MCF 10A (cell line): ENCODE measurements around the gene TLE3. TPM values are rescaled to one million over a fixed set of nuclear protein-coding genes. Genes with fewer than 3 reads are reported as not detected.
A peak's percentile ranks its signal among the peaks of the same experiment; 100 is the strongest.

ENCODE experiments used
- Bru-seq: library from RNA; stranded (reverse); fragments of 400-500 nt; gene quantifications from one replicate; lab custom pipeline; 2021; lab: Mats Ljungman, UMichigan
- BruChase-seq, 2 experiments: library from RNA; stranded (reverse); fragments of 400-500 nt; gene quantifications; one replicate each; lab custom pipeline; 2021; lab: Mats Ljungman, UMichigan
- BruUV-seq: library from RNA; stranded (reverse); fragments of 400-500 nt; replicated peaks from 2 replicates; lab custom pipeline; 2021; lab: Mats Ljungman, UMichigan
- CTCF ChIA-PET: fragments of 300-600 bp; sonication (Branson Sonifier 250); formaldehyde crosslinking; extraction: SDS; loops from one replicate; lab custom pipeline; 2021; ENCODE audit warnings: antibody characterized with exemption, inconsistent platforms; lab: Yijun Ruan, JAX
- POLR2A ChIA-PET: fragments of 300-600, 350-650 bp; sonication (Branson Sonifier 250); formaldehyde crosslinking; extraction: SDS; loops from one replicate; lab custom pipeline; 2020; ENCODE audit warnings: antibody characterized with exemption, inconsistent platforms; lab: Yijun Ruan, JAX
- DNase-seq: peaks from one replicate; pipeline ENCODE4 v3.0.0-alpha.2; 2018; ENCODE audit not compliant: unreplicated experiment
- H3K27ac Mint-ChIP-seq: one replicate; pipeline ENCODE4 v1.8.0; 2022; ENCODE audit warnings: mild to moderate bottlenecking, low read depth, mixed read lengths; ENCODE audit not compliant: unreplicated experiment
- H3K27me3 Mint-ChIP-seq: one replicate; pipeline ENCODE4 v1.8.0; 2022; ENCODE audit warnings: mixed read lengths; ENCODE audit not compliant: insufficient read depth, unreplicated experiment
- H3K36me3 Mint-ChIP-seq: one replicate; pipeline ENCODE4 v1.8.0; 2022; ENCODE audit warnings: mild to moderate bottlenecking, moderate library complexity, mixed read lengths; ENCODE audit not compliant: insufficient read depth, unreplicated experiment
- H3K4me1 Mint-ChIP-seq: one replicate; pipeline ENCODE4 v1.8.0; 2022; ENCODE audit warnings: mixed read lengths; ENCODE audit not compliant: insufficient read depth, unreplicated experiment
- H3K4me3 Mint-ChIP-seq: one replicate; pipeline ENCODE4 v1.8.0; 2022; ENCODE audit warnings: mild to moderate bottlenecking, moderate library complexity, mixed read lengths; ENCODE audit not compliant: unreplicated experiment
- H3K9me3 Mint-ChIP-seq: one replicate; pipeline ENCODE4 v1.8.0; 2022; ENCODE audit warnings: mixed read lengths; ENCODE audit not compliant: unreplicated experiment
- intact Hi-C: fragments of 100-400 bp; cut with micrococcal nuclease; formaldehyde crosslinking; loops from 2 replicates; pipeline ENCODE4 v1.14.1; 2022
- long read RNA-seq: library from polyadenylated mRNA; stranded (forward); transcript quantifications from one replicate; pipeline ENCODE4 v2.0.0, GENCODE V29; 2022
- total RNA-seq: library from RNA; stranded (reverse); gene quantifications from 2 replicates; pipeline ENCODE4 v1.2.3, GENCODE V29; 2022
- TF ChIP-seq, protein P1 (sequence below): fragments of 200-600 bp; IDR thresholded peaks from one replicate; pipeline ENCODE4 v1.8.0; 2022; ENCODE audit warnings: antibody characterized with exemption, mild to moderate bottlenecking; ENCODE audit not compliant: unreplicated experiment

The TLE3 gene
- total RNA-seq (21.6 and 23.2 TPM in 2 replicates), Bru-seq, nascent RNA (percentile 69 among the genes with signal in this experiment), BruChase-seq, experiment 1, labeled RNA remaining after a 6-hour chase (percentile 66 among the genes with signal in this experiment), BruChase-seq, experiment 2, labeled RNA remaining after a 2-hour chase (percentile 59 among the genes with signal in this experiment)
- long read RNA-seq, partial matches to known transcripts = 10 of 22 reads
- long read RNA-seq, other reads (novel, unspliced or antisense) = 11 of 22 reads

DNA sequence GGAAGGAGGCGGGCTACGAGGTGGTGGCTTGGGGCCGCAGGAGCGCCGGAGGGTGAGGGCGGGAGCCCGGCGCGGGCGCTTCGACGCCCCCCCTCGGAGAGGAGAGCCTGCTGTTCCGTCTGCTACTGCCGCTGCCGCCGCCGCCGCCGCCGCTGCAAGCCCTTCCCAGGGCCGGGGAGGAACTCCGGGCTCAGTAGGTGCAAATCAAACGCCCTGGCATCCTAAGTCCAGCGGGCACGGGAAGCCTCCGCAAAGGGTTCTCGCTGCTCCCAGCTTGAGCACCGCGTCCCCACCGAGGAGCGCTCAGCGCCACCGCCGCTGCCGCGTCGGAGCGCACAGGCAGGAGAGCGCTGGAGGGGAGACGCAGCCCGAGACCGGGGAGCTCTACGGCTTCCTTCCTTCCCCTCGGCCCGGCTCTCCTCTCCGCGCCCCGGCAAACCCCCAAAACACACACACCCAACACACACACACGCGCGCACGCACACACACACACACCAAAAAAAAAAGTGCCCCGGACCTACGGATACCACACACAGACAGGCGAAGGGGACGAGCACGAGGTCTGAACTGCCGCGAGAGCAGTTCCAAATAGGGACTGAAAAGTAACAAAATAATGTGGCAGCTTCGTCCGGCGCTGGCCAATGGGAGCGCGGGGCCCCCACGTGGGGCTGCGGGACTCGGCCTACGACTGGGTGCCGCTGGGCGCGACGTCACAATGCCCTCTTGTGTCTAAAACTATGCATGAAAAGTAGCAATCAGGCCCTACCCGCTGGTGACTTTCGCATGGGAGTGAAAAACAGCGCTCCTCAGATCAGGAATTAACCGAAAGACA lies at the start of gene TLE3:
Gene TLE3, minus strand, starts transcription at position 597 of the 832 bp plus-strand sequence. CDS start 1,119 bp downstream, outside the sequence.
- H3K27ac Mint-ChIP-seq = peak within 1 kb of the TSS; percentile 93
- TSS peak; percentile 51 for BruUV-seq
- H3K27me3 Mint-ChIP-seq = no peaks in the 10 kb centered on the region
- POLR2A ChIA-PET = interaction anchor here (0.6 to 3.3 kb wide), 35 partner anchors 10 to 1704 kb away, joined by 3 to 26 read pairs (median 4); partner anchors contain the start of gene RPLP1
- H3K4me3 Mint-ChIP-seq = peak within 1 kb of the TSS; percentile 92
- peaks cover 26% of the 10 kb centered on the region for H3K4me1 Mint-ChIP-seq
- CTCF ChIA-PET = interaction anchor here (0.5 to 1.4 kb wide), 14 partner anchors 10 to 510 kb away, joined by 3 to 5 read pairs (median 3); no protein-coding TSS in a partner anchor
- TF ChIP-seq, protein P1, sequence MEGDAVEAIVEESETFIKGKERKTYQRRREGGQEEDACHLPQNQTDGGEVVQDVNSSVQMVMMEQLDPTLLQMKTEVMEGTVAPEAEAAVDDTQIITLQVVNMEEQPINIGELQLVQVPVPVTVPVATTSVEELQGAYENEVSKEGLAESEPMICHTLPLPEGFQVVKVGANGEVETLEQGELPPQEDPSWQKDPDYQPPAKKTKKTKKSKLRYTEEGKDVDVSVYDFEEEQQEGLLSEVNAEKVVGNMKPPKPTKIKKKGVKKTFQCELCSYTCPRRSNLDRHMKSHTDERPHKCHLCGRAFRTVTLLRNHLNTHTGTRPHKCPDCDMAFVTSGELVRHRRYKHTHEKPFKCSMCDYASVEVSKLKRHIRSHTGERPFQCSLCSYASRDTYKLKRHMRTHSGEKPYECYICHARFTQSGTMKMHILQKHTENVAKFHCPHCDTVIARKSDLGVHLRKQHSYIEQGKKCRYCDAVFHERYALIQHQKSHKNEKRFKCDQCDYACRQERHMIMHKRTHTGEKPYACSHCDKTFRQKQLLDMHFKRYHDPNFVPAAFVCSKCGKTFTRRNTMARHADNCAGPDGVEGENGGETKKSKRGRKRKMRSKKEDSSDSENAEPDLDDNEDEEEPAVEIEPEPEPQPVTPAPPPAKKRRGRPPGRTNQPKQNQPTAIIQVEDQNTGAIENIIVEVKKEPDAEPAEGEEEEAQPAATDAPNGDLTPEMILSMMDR = peak; percentile 35
- intact Hi-C loops = loop anchor here (1.0 to 10.0 kb wide), 8 partner anchors 75 to 621 kb away; no protein-coding TSS in a partner anchor
- no peaks in the 10 kb centered on the region for H3K9me3 Mint-ChIP-seq
- peaks cover 24% of the 10 kb centered on the region for H3K36me3 Mint-ChIP-seq
- peak; percentile 98 for DNase-seq

DNA sequence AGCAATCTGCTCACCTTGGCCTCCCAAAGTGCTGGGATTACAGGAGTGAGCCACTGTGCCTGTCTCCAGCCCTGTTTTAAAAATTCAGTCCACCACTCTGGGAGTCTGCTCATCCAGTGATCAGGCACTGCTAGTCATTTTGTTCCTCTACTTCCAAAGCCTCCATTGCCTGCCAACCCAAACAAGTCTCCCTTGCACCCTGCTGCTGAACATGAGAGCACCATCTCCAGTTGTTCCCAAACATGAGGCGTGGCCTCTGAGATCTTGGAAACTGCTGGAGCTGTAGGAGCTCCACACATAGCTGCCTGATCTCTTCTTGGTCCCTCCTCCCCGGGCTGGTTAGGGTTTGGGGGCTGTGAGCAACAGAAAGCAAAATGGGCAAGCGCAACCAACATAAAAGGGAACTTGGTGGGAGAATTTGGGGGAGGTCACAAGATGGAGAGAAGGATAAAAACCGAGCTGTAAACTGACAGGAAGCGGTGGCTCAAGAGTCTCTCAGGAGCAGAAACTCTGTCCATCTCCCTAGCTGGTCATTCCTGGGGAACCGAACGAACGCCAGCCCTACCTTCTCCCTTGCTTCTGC lies 49.6 kb upstream of the TLE3 start:
- TF ChIP-seq, protein P1 = no peak
- no peaks in the 10 kb centered on the region for H3K36me3 Mint-ChIP-seq
- H3K27ac Mint-ChIP-seq = no peak overlapping the region
- POLR2A ChIA-PET = interaction anchor here (0.7 kb wide), 1 partner anchor 43 kb away, joined by 4 read pairs; no protein-coding TSS in a partner anchor
- no TSS peak for BruUV-seq
- H3K27me3 Mint-ChIP-seq = peaks cover 29% of the 10 kb centered on the region
- no peak overlapping the region for H3K4me3 Mint-ChIP-seq
- peaks cover 5% of the 10 kb centered on the region for H3K4me1 Mint-ChIP-seq
- H3K9me3 Mint-ChIP-seq = no peaks in the 10 kb centered on the region
- intact Hi-C loops = no loop called here
- no peak for DNase-seq
- CTCF ChIA-PET = interaction anchor here (0.6 to 1.0 kb wide), 2 partner anchors 12 to 48 kb away, joined by 3 read pairs; no protein-coding TSS in a partner anchor

DNA sequence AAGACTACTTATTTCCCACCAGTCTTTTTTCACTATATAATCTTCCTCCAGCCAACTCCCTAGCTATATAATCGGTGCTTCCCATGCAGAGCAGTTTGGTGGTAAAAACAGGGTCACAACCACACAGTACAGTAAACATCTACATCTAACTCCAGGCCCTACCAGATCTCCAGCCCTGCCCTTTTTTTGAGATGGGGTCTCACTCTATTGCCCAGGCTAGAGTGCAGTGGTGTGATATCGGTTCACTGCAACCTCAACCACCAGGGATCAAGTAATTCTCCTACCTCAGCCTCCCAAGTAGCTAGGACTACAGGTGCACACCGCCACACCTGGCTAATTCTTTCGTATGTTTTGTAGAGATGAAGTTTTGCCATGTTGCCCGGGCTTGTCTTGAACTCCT lies 49.1 kb upstream of the TLE3 start:
- H3K4me3 Mint-ChIP-seq = no peak overlapping the region
- no peaks in the 10 kb centered on the region for H3K36me3 Mint-ChIP-seq
- DNase-seq = no peak
- POLR2A ChIA-PET = interaction anchor here (0.7 kb wide), 1 partner anchor 44 kb away, joined by 4 read pairs; no protein-coding TSS in a partner anchor
- no TSS peak for BruUV-seq
- CTCF ChIA-PET = interaction anchor here (1.0 kb wide), 1 partner anchor 12 kb away, joined by 3 read pairs; no protein-coding TSS in a partner anchor
- peaks cover 5% of the 10 kb centered on the region for H3K4me1 Mint-ChIP-seq
- H3K27ac Mint-ChIP-seq = no peak overlapping the region
- peaks cover 31% of the 10 kb centered on the region for H3K27me3 Mint-ChIP-seq
- TF ChIP-seq, protein P1 = no peak
- intact Hi-C loops = no loop called here
- H3K9me3 Mint-ChIP-seq = no peaks in the 10 kb centered on the region
